WI38 (cell line): ENCODE results near the gene HNRNPLL.
"Not testable (repeated sequence)": the region's sequence is repeated elsewhere in the genome, so short reads cannot be mapped to it uniquely, and the experiment has no call there.

Experiments
- H3K4me3 ChIP-seq: 2 replicates; pipeline ENCODE4 v1.5.1; 2011; ENCODE audit warnings: low read depth, mild to moderate bottlenecking, control low read depth, low read length
- CTCF ChIP-seq: IDR thresholded peaks from 2 replicates; pipeline ENCODE4 v1.5.1; 2012; ENCODE audit warnings: low read depth, mild to moderate bottlenecking, control low read depth, low read length

Gene HNRNPLL

GRCh38 chr2:38551171-38551570 lies 51.6 kb downstream of the HNRNPLL start:
- no peak overlapping the region for H3K4me3 ChIP-seq
- TF ChIP-seq CTCF = no peak

GRCh38 chr2:38549851-38550250 lies 52.9 kb downstream of the HNRNPLL start:
- no peak overlapping the region for H3K4me3 ChIP-seq
- no peak for TF ChIP-seq CTCF

- H3K4me3 ChIP-seq = no peak overlapping the region
- no peak for TF ChIP-seq CTCF
Observed at GRCh38 chr2:38549071-38549704, 53.5 kb downstream of the HNRNPLL start.

DNA sequence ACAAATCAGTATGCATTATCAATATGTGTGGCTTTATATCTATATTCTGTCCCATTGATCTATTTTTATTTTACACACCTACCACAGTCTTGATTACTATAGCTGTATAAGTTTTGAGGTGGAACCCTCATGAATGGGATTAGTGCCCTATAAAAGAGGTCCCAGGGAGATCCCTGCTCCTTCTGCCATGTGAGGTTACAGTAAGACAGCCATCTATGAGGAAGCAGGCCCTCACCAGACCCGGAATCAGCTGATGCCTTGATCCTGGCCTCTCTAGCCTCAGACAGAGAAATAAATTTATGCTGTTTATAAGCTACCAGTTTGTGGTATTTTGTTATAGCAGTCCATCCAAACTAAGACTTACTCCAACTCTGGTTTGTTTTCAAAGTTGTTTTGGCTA lies 54.9 kb downstream of the HNRNPLL start:
- no peak for TF ChIP-seq CTCF
- no peak overlapping the region for H3K4me3 ChIP-seq

DNA sequence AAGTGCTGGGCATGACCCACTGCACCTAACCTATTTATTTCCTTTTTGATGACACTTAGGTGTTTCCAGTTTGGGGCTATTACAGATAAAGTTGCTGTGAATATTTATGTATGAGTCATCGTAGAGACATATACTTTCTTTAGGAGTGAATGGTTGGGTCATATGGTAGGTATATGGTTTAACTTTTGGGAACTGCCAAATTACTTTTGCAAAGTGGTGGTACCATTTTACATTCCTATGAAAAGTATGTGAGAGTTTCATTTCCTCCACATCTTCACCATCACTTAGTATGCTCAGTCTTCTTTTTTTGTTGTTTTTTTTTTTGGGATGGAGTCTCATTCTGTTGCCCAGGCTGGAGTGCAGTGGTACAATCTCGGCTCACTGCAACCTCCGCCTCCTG lies 56.1 kb downstream of the HNRNPLL start:
- H3K4me3 ChIP-seq = no peak overlapping the region
- no peak for TF ChIP-seq CTCF

DNA sequence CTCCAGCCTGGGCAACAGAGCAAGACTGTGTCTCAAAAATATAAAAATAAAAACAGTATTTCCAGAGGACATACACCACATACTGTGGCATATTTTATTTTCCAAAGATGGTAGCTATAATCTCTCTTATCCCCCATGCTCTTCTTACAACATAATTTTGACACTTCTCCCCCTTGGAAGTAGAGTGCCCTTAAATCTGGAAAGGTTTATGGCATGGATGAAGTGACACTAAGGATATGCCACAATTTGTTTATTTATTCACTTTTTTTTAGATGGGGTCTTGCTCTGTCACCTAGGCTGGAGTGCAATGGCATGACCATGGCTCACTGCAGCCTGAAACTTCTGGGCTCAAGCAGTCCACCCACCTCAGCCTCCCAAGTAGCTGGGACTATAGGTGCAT lies 56.7 kb downstream of the HNRNPLL start:
- no peak overlapping the region for H3K4me3 ChIP-seq
- no peak for TF ChIP-seq CTCF

GRCh38 chr2:38542248-38542631 lies 60.5 kb downstream of the HNRNPLL start:
- not testable (repeated sequence) for H3K4me3 ChIP-seq
